ENCODE data around the gene LARP6.

GRCh38 chr15:70859998-70860397 lies 6.0 kb upstream of the LARP6 start:
- TF ChIP-seq CTCF (IDR thresholded peaks at IDR 0.05), result no peak
- no peak for TF ChIP-seq EZH2 (IDR thresholded peaks at IDR 0.05; ENCODE audit: borderline replicate concordance, insufficient read depth, low read depth, low read length, poor library complexity, severe bottlenecking)
